ENCODE measurements around the gene INSM2.

DNA sequence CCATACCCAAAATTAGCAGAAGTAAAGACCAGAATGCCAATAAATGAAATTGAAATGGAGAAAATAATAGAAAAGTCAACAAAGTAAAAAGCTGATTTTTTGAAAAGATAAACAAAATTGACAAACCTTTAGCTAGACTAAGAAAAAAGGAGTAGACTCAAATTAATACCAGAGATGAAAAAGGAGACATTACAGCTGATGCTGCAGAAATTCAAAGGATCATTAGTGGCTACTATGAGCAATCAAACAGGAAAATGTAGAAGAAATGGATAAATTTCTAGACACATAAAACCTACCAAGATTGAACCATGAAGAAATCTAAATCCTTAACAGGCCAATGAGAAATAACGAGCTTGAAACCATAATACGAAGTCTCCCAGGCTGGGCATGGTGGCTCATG, 34.8 kb upstream of the INSM2 start:
- TF ChIP-seq, protein P1, sequence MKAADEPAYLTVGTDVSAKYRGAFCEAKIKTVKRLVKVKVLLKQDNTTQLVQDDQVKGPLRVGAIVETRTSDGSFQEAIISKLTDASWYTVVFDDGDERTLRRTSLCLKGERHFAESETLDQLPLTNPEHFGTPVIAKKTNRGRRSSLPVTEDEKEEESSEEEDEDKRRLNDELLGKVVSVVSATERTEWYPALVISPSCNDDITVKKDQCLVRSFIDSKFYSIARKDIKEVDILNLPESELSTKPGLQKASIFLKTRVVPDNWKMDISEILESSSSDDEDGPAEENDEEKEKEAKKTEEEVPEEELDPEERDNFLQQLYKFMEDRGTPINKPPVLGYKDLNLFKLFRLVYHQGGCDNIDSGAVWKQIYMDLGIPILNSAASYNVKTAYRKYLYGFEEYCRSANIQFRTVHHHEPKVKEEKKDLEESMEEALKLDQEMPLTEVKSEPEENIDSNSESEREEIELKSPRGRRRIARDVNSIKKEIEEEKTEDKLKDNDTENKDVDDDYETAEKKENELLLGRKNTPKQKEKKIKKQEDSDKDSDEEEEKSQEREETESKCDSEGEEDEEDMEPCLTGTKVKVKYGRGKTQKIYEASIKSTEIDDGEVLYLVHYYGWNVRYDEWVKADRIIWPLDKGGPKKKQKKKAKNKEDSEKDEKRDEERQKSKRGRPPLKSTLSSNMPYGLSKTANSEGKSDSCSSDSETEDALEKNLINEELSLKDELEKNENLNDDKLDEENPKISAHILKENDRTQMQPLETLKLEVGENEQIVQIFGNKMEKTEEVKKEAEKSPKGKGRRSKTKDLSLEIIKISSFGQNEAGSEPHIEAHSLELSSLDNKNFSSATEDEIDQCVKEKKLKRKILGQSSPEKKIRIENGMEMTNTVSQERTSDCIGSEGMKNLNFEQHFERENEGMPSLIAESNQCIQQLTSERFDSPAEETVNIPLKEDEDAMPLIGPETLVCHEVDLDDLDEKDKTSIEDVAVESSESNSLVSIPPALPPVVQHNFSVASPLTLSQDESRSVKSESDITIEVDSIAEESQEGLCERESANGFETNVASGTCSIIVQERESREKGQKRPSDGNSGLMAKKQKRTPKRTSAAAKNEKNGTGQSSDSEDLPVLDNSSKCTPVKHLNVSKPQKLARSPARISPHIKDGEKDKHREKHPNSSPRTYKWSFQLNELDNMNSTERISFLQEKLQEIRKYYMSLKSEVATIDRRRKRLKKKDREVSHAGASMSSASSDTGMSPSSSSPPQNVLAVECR (CRISPR knock-in tag; IDR thresholded peaks at IDR 0.05; ENCODE audit: borderline replicate concordance) = no peak
- no peak for TF ChIP-seq NR3C1 (CRISPR knock-in tag; IDR thresholded peaks at IDR 0.05)
- TF ChIP-seq, protein P2, sequence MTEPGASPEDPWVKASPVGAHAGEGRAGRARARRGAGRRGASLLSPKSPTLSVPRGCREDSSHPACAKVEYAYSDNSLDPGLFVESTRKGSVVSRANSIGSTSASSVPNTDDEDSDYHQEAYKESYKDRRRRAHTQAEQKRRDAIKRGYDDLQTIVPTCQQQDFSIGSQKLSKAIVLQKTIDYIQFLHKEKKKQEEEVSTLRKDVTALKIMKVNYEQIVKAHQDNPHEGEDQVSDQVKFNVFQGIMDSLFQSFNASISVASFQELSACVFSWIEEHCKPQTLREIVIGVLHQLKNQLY (CRISPR knock-in tag; IDR thresholded peaks at IDR 0.05) = no peak
- TF ChIP-seq, protein P3, sequence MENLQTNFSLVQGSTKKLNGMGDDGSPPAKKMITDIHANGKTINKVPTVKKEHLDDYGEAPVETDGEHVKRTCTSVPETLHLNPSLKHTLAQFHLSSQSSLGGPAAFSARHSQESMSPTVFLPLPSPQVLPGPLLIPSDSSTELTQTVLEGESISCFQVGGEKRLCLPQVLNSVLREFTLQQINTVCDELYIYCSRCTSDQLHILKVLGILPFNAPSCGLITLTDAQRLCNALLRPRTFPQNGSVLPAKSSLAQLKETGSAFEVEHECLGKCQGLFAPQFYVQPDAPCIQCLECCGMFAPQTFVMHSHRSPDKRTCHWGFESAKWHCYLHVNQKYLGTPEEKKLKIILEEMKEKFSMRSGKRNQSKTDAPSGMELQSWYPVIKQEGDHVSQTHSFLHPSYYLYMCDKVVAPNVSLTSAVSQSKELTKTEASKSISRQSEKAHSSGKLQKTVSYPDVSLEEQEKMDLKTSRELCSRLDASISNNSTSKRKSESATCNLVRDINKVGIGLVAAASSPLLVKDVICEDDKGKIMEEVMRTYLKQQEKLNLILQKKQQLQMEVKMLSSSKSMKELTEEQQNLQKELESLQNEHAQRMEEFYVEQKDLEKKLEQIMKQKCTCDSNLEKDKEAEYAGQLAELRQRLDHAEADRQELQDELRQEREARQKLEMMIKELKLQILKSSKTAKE (CRISPR knock-in tag; IDR thresholded peaks at IDR 0.05; ENCODE audit: borderline replicate concordance) = no peak
- TF ChIP-seq PAX8 (CRISPR knock-in tag; IDR thresholded peaks at IDR 0.05; ENCODE audit: borderline replicate concordance) = no peak

Data from HepG2 (cell line).